Parathyroid adenoma (tissue), 2 donors: Measurements from ENCODE around the gene IL21R.

Experiments
- H2AFZ ChIP-seq: fragments of 300-600 bp; sonication (generic); one replicate; pipeline ENCODE4 v1.7.0; 2017; ENCODE audit warnings: antibody characterized with exemption, mild to moderate bottlenecking
- H3K27ac ChIP-seq: fragments of 300-600 bp; sonication (generic); one replicate; pipeline ENCODE4 v1.7.0; 2017
- H3K27me3 ChIP-seq: fragments of 300-600 bp; sonication (generic); one replicate; pipeline ENCODE4 v1.7.0; 2017; ENCODE audit warnings: low read length; ENCODE audit not compliant: control insufficient read depth, insufficient read depth
- H3K36me3 ChIP-seq: fragments of 300-600 bp; sonication (generic); one replicate; pipeline ENCODE4 v1.7.0; 2017; ENCODE audit warnings: low read length; ENCODE audit not compliant: control insufficient read depth, insufficient read depth
- H3K4me1 ChIP-seq: fragments of 300-600 bp; sonication (generic); one replicate; pipeline ENCODE4 v1.7.0; 2017; ENCODE audit warnings: control low read depth
- H3K4me2 ChIP-seq: fragments of 300-600 bp; sonication (generic); one replicate; pipeline ENCODE4 v1.7.0; 2017; ENCODE audit warnings: low read length
- H3K4me3 ChIP-seq: fragments of 300-600 bp; sonication (generic); one replicate; pipeline ENCODE4 v1.7.0; 2017; ENCODE audit warnings: low read depth, low read length
- H3K79me2 ChIP-seq: fragments of 300-600 bp; sonication (generic); one replicate; pipeline ENCODE4 v1.7.0; 2017; ENCODE audit warnings: control low read depth
- H3K9ac ChIP-seq: fragments of 300-600 bp; sonication (generic); one replicate; pipeline ENCODE4 v1.7.0; 2017; ENCODE audit warnings: mild to moderate bottlenecking
- H3K9me3 ChIP-seq: fragments of 300-600 bp; sonication (generic); one replicate; pipeline ENCODE4 v1.7.0; 2017; ENCODE audit warnings: low read length; ENCODE audit not compliant: control insufficient read depth
- TF ChIP-seq, protein P1 (sequence below): fragments of 300-600 bp; sonication (generic); IDR thresholded peaks from one replicate; pipeline ENCODE4 v1.7.0; 2017; ENCODE audit warnings: antibody characterized with exemption, mild to moderate bottlenecking
- donor health status: primary hyperparathyroidism.

Gene IL21R

DNA sequence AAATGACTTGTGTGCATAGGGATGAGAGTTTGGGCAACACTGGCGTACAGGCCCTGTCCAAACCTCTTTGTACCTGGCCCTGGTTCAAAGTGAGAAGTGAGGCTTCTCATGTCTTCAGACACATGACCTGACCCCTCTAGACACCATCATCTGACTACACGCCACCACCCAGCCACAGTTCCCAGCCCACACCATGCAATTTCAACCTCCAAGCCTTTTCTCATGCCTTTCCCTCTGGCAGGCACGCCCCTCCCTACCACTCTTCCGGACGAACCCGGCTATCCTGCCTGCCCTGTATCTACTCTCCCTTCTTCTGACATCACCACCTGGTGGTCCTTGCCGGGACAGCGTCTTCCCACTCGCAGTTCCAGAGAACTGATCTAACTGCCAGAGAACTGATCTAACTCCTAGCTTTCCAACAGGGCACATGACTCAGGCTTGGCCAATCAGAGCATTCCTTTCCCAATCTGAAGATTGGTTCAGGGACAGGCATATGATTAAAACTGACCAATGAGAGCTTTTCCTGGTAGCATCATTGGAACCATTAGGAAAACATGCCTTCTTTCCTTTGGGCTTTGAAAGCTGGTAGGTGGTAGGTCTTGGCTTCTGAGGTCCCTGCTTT is 27.1 kb upstream of the IL21R start:
- no peaks in the 10 kb centered on the region for H3K79me2 ChIP-seq
- H2AFZ ChIP-seq: peak overlapping the region; percentile 30
- no peaks in the 10 kb centered on the region for H3K27me3 ChIP-seq
- no peak overlapping the region for H3K4me2 ChIP-seq
- H3K27ac ChIP-seq: no peak overlapping the region
- H3K4me3 ChIP-seq: no peak overlapping the region
- no peaks in the 10 kb centered on the region for H3K4me1 ChIP-seq
- H3K36me3 ChIP-seq: no peaks in the 10 kb centered on the region
- H3K9me3 ChIP-seq: no peaks in the 10 kb centered on the region
- TF ChIP-seq, protein P1, sequence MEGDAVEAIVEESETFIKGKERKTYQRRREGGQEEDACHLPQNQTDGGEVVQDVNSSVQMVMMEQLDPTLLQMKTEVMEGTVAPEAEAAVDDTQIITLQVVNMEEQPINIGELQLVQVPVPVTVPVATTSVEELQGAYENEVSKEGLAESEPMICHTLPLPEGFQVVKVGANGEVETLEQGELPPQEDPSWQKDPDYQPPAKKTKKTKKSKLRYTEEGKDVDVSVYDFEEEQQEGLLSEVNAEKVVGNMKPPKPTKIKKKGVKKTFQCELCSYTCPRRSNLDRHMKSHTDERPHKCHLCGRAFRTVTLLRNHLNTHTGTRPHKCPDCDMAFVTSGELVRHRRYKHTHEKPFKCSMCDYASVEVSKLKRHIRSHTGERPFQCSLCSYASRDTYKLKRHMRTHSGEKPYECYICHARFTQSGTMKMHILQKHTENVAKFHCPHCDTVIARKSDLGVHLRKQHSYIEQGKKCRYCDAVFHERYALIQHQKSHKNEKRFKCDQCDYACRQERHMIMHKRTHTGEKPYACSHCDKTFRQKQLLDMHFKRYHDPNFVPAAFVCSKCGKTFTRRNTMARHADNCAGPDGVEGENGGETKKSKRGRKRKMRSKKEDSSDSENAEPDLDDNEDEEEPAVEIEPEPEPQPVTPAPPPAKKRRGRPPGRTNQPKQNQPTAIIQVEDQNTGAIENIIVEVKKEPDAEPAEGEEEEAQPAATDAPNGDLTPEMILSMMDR: peak; percentile 44
- H3K9ac ChIP-seq: no peak overlapping the region

DNA sequence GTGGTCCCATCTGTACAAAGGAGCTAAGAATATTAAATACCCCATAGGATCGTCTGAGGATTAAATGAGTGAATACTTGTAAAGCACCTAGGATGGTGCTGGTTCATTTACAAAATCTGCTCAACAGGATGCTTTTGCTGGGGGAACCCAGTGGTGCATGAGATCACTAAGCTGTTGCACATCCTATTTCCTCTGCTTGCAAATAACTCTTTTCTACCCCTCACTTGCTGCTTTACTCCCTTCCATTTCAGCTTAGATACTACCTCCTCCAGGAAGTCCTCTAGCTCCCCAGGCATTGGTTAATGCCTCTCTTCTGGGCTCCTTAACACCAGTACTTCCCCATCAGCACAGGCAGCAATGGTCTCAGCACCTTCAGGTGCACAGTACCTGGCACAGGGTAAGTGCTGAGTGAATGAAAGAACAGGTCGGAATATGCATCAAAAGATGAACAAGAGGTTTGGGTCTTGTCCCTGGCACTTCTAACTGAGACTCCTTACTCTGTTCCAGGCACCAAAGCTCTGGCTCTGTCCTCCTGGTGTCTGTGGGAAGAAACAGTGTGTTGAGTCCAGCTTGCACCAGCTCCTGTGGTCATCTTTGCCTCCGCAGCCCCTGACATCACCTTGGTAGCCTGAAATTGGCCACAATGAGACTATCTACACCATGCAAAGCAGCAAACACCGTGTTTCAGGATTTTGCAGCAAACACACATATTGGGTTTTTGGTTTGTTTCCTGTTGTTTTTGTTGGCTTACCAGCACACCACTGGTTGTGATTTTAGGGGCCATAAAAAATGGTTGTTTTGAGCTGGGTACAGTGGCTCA is 24.1 kb upstream of the IL21R start:
- Histone ChIP-seq H3K79me2 (no peaks in the 10 kb centered on the region), H3K27ac (no peak overlapping the region), H3K4me2 (no peak overlapping the region), H2AFZ (no peak overlapping the region), H3K9ac (no peak overlapping the region), H3K36me3 (no peaks in the 10 kb centered on the region), H3K9me3 (no peaks in the 10 kb centered on the region), H3K4me1 (no peaks in the 10 kb centered on the region), H3K27me3 (no peaks in the 10 kb centered on the region), H3K4me3 (no peak overlapping the region)
- TF ChIP-seq, protein P1: no peak

DNA sequence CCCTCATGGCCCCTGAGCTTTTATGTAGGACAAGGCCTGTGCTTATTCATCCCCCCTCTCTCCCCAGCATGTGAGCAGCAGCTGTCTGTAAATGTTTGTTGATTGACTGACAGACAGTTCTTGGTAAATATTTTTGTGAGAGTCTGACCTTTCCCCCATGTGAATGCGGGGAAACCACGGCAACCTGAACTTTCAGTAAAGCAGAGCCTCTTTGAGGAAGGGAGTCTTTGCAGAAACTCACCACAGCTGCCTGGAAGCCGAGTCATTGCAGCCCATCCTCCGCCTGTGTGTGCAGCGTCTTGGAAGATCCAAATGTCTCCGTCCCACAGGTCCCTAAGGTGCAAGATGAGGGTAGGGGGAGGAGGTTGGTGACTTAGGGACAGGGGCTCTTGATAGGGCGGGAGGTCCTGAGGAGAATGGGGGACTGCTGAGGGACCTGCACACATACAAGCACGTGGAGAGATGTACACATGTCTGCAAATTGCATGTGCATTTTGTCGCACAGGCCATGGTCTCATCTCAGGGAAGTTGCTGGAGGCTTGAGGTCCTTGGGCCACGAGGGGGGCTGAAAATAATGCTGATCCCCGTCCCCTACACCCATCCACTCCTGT is 23.0 kb upstream of the IL21R start:
- Histone ChIP-seq H3K4me3 (no peak overlapping the region), H3K27me3 (no peaks in the 10 kb centered on the region), H3K36me3 (no peaks in the 10 kb centered on the region), H3K9me3 (no peaks in the 10 kb centered on the region), H2AFZ (no peak overlapping the region), H3K9ac (no peak overlapping the region), H3K79me2 (no peaks in the 10 kb centered on the region), H3K27ac (no peak overlapping the region), H3K4me1 (no peaks in the 10 kb centered on the region), H3K4me2 (no peak overlapping the region)
- TF ChIP-seq, protein P1: no peak

DNA sequence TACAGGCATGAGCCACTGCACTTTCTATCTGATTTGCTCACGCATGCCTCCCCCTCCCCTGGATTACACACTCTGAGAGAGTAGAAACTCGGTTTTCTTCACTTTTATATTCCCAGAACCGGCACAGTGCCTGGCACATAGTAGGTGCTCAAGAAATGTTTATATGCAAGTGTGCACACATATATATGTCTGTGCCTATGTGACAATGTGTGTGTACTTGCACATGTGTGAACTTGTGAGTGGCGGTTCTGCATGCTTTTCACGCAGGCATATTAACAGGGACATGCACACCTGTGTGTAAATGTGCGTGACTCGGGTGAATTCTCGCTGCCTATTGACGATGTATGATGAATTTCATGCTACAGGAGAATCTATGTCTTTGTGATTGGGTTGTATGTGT is 22.1 kb upstream of the IL21R start:
- H3K9ac ChIP-seq: no peak overlapping the region
- H3K27me3 ChIP-seq: no peaks in the 10 kb centered on the region
- no peak overlapping the region for H3K27ac ChIP-seq
- TF ChIP-seq, protein P1: no peak
- H3K4me3 ChIP-seq: no peak overlapping the region
- H3K9me3 ChIP-seq: no peaks in the 10 kb centered on the region
- H2AFZ ChIP-seq: no peak overlapping the region
- no peaks in the 10 kb centered on the region for H3K36me3 ChIP-seq
- no peak overlapping the region for H3K4me2 ChIP-seq
- no peaks in the 10 kb centered on the region for H3K79me2 ChIP-seq
- no peaks in the 10 kb centered on the region for H3K4me1 ChIP-seq
